SKM-1 treated with dmso at 0.1 percent for 144 hours (cell line): ENCODE data around the gene XYLT1.
"Not testable (repeated sequence)": the region's sequence is repeated elsewhere in the genome, so short reads cannot be mapped to it uniquely, and the experiment has no call there.

Experiments
- DNase-seq: peaks from one replicate; lab custom pipeline; 2025; ENCODE audit not compliant: unreplicated experiment; lab: John Stamatoyannopoulos, UW

Gene XYLT1

DNA sequence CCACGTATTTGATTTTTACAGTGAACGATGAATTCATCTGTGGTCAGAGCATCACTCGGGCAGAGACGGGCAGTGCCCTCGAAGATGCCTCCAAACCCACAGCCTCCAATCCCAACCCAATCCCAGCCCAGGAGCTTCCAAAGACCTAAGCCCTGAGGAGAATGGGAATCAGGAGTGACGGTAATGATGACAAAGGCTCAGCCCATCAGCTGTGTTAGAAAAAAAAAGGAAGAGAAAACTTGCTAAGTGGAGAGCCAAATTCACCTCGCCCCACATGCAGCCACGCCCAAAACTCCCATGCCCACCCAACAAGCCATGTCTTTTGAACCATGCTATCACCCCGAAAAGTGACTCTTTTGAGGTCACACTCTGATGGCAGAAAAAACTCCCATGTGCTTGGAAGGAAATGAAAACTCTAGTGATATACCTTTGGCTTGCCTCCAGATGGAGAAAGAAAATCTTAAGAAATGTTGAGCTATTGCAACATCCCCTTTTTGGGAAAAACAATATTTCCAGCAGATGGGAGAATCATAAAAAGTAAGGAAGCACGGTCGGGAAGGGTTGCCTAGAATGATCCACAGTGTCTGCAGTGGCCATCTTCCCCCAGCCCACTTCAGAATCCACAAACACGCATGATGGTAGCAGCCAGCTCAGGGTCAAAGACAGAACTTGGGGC is 37.7 kb downstream of the XYLT1 start:
- no peak for DNase-seq

DNA sequence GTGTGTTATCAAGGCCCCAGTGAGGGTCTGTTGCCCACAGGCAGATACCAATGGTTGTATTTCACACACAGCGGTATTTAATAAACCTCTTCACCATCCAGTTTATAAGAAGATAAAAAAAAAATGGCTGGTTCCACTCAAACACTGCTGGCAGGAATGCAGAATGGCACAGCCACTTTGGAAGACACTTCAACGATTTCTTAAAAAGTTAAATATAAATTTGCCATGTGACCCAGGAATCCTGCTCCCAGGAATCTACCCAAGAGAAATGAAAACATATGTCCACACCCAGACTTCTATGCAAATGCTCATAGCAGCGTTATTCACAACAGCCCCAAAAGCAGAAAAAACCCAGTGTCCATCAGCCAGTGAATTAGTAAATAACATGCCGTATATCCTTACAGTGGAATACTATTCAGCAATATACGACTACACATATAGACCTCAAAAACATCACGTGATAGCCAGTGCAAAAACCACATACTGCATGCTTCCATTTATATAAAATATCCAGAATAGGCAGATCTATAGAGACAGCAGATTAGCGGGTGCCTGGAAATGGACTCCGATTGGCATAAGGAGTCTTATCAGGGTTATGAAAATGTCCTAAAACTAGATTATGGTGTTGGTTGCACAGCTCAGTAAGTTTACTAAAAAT is 38.7 kb downstream of the XYLT1 start:
- no peak for DNase-seq

- no peak for DNase-seq
Measured at GRCh38 chr16:17431012-17431411, 39.7 kb downstream of the XYLT1 start.

DNA sequence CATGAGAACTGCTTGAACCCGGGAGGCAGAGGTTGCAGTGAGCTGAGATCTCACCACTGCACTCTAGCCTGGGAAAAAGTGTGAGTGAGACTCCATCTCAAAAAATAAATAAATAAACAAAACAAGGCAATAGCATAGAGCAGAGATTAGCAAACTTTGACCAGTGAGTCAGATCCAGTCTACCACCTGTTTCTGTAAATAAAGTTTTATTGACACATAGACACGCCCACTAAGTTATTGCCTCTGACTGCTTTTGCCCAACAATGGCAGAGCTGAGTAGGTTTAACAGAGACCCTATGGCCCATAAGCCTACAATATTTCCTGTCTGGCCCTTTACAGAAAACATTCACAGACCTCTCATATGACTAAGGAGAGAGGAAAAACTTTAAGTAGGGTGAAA is 44.3 kb downstream of the XYLT1 start:
- DNase-seq, result no peak

DNA sequence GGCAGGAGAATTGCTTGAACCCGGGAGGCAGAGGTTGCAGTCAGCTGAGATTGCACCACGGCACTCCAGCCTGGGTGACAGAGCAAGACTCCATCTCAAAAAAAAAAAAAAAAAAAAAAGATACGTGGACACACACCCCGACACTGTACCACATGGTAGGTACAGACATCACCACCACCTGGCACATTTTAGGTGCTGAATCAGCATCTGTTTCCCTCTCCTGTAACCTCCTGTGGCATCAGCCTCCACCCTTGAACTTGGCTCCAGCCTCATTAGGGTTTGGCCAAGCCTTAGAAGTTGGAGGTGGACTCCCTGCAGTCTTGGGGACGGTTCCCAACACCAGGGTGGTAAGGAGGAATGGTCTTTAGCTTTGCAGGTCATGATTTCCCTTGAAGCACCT is 46.0 kb downstream of the XYLT1 start:
- DNase-seq, result no peak

- no peak for DNase-seq
Measured at GRCh38 chr16:17423221-17423620, 47.5 kb downstream of the XYLT1 start.

- no peak for DNase-seq
Measured at GRCh38 chr16:17420816-17421215, 49.9 kb downstream of the XYLT1 start.

DNA sequence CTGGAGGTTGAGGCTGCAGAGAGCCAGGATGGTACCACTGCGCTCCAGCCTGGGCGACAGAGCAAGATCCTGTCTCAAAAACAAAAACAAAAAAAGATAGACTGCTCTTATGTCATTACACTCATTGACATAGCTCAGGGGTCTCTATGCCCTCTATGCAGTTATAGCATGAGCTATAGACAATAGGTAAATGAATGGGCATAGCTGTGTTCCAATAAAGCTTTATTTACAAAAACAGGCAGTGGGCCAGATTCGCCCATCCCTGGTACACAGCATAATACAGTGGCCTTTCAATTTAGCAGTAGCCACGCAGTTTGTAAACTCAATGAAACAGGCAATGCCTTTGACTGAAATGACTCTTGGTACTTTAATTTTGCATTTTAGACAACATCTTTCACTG is 51.5 kb downstream of the XYLT1 start:
- no peak for DNase-seq

GRCh38 chr16:17417740-17418139 is 53.0 kb downstream of the XYLT1 start:
- DNase-seq, result no peak

DNA sequence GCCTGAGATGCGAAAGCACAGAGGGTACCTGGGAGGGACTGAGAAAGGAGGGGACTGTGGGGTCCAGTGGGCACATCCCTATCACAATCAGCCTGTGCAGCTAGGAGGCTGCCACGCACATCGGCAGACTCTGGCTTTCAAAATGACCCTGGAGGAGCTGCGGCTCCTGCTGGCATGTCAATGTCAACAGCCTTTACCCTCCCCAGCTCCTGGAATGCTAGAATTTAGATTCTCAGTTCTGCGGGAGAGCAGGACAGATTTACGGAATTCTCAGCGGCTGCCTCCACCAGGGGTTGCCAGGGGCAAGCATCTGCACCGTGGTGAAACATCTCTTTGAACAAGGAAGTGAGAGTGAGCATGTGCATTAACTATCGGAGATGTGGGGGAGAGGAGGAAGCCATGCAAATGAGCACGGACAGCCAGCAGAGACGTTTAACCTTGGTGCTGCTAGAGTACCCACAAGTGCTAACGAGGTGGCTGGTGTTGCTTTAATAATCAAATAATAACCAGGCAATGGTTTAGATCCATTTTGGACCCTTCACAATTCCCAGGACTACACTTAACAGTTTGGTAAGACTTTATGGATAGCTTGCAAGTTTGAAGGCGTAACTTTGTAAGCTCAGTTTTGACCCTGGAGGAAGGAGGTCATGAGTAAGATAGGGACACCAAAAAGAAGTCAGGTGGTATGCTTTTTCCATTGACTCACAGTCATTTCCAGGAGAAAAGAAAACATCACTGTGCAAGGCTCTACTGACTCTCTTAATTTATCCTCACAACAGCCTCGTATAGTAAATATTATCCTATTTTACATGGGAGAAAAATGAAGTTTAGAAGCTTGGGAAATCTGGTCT is 54.1 kb downstream of the XYLT1 start:
- peak; percentile 91 for DNase-seq

- DNase-seq, result no peak
Measured at GRCh38 chr16:17414916-17415315, 55.8 kb downstream of the XYLT1 start.

DNA sequence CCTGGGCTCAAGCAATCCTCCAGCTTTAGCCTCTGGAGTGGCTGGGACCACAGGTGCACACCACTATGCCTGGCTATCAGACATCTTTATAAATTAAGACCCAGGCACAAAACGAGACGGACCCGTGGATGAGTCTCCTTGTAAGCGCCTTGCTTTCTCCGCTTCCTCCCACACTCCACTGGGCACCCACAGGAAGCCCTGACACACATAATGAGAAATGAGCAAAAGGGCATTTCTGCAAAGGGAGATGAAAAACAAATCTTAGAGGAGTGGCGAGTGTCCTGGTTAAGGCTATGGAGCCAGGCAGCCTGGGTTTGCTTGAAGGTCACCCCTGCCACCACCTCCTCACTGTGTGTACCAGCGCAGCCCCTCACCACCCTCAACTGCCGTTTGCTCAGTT is 56.3 kb downstream of the XYLT1 start:
- no peak for DNase-seq

DNA sequence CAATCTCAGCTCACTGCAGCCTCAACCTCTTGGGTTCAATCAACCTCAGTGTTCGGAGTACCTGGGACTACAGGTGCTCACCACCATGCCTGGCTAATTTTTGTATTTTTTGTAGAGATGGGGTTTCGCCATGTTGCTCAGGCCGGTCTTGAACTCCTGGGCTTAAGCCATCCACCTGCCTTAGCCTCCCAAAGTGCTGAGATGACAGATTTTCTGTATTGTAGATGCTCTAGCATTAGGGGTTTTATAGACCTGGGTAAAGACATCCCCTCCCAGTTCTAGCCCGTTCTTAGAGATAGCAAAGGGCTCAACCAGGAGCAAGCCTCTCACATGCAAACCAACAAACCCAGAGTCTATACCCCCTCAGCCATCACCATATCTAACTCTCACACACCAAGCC is 57.3 kb downstream of the XYLT1 start:
- no peak for DNase-seq

DNA sequence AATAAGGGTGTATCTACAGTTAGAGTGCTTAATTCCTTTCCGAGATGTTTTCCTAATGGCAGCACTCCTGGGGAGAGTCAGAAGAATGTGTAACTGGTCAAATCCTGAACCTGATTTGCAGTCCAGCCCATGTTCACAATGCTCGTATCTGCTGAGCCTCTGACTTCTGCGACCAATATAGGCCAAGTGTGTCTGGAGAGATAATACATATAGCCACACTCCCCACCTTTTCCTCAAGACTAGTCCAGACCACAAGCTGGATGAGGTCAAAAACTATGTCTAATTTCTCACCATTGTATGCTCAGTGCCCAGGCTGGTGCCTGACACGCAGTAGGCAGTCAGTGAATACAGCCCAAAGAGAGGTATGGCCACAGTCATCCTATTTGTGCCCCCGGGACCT is 58.0 kb downstream of the XYLT1 start:
- no peak for DNase-seq

DNA sequence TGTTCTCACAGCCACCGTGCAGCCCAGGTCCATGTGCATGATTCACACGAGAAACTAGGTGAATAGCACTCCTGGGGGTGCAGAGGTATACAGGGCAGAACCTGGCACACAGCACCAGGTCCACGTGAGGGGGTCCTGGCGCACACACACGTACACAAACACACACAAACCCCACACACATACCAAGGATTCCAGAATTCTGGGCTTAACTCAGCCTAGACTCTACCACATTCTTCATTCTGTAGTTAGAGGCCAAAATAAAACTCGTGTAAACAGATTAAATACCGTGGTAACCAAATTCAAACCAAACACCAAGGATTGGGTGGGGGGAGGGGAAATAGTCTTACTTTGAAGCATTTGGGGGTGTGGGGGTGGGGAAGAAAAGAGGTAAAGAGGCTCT is 58.5 kb downstream of the XYLT1 start:
- DNase-seq, result no peak

GRCh38 chr16:17411263-17411662 is 59.5 kb downstream of the XYLT1 start:
- DNase-seq, result no peak

GRCh38 chr16:17410316-17410715 is 60.4 kb downstream of the XYLT1 start:
- DNase-seq, result not testable (repeated sequence)

DNA sequence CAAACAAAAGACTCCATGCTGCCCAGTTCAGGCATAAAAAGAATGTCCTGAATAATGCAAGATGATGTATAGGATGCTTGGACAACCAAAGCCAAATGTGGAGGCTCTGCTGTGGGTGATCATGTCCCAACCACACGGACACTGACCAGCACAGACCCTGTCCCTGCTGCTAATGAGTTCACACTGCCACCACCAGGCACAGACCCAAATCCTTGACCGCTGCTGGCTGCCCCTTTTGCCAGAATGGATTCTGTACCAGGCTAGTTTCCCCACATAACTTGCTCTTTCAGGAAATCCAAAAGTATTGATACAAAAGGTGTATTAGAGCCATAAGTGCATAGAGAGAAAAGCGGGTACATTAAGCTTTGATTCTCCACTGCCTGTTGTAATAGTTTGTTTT is 60.9 kb downstream of the XYLT1 start:
- no peak for DNase-seq

DNA sequence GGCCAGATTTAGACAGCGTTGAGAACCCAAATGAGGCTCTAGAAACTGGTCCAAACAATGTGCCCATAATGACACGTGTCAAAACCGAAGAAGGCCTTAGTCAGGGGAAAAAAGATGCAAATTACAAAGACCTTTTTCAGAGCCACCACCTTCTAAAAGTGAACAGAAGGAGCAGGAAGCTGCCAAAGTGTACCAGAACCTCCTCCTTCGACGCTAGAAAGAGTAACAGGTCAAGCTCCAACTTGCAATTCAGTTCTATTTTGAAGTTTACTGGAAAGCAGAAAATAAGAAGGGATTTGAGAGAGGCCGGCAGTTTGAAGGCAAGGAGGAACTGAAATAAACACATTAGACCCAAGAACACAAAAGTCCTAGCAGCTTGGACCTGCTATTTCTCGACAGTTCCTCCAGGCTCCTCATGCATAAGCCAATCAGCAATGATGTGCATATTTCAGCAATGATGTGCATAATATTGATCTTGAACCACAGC is 61.8 kb downstream of the XYLT1 start:
- DNase-seq, result no peak

DNA sequence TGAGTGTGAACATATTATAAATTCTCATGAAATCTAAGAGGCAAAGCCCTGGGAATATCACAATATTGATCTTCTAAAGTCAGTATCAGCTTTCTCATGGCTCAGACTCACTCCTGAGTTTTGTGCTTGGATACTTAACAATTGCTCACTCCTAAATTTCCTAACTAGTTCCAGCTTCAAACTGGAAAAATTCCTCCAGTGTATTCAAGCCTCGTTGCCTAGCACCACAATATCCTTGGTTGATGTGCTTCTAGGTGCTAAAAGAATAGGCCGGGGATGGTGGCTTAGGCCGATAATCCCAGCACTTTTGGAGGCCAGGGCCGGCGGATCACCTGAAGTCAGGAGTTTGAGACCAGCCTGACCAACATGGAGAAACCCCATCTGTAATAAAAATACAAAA is 62.5 kb downstream of the XYLT1 start:
- DNase-seq, result no peak

GRCh38 chr16:17407321-17407720 is 63.4 kb downstream of the XYLT1 start:
- no peak for DNase-seq
